GM18498 (cell line): ENCODE data around the gene ZNF174.

Source experiments
- ATAC-seq: cut with Tn5 transposase; IDR thresholded peaks from one replicate; pipeline ENCODE4 v1.9.1; 2021; ENCODE audit warnings: mild to moderate bottlenecking, moderate library complexity; ENCODE audit not compliant: unreplicated experiment

Gene ZNF174

GRCh38 chr16:3400779-3401688, at the start of gene ZNF174, which contains the start of gene ZSCAN32:
ZNF174 (plus strand) TSS chr16:3401215; CDS start chr16:3402005, 790 bp downstream.
ZSCAN32 (minus strand) TSS chr16:3401004; CDS start chr16:3397557, 3,447 bp downstream.
- ATAC-seq, result peak; percentile 97

GRCh38 chr16:3355589-3355988, 45.4 kb upstream of the ZNF174 start, which contains the start of gene OR2C1:
OR2C1 (plus strand) TSS chr16:3355889; CDS start chr16:3355941, 52 bp downstream.
- ATAC-seq, result no peak

DNA sequence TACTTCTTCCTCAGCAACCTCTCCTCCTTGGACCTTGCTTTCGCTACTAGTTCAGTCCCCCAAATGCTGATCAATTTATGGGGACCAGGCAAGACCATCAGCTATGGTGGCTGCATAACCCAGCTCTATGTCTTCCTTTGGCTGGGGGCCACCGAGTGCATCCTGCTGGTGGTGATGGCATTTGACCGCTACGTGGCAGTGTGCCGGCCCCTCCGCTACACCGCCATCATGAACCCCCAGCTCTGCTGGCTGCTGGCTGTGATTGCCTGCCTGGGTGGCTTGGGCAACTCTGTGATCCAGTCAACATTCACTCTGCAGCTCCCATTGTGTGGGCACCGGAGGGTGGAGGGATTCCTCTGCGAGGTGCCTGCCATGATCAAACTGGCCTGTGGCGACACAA, 44.9 kb upstream of the ZNF174 start:
- ATAC-seq, result no peak

DNA sequence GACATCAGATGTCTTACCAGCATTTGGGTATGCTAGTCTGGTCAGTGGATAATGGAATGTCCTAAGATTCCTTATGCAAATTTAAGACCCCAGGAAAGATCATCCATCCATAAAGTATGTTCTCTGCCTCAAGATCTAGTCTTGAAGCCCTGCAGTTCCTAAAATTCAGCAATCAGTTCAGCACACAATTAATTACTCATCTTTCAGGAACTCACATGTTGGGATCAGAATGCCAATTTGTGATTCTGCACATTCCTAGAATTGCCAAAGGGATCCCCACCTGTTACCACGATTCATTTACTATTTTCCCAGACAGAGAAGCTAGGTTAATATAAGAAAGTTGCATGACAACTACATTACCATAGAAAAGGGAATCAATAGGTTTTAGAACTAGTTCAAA, 42.1 kb upstream of the ZNF174 start:
- ATAC-seq, result no peak

DNA sequence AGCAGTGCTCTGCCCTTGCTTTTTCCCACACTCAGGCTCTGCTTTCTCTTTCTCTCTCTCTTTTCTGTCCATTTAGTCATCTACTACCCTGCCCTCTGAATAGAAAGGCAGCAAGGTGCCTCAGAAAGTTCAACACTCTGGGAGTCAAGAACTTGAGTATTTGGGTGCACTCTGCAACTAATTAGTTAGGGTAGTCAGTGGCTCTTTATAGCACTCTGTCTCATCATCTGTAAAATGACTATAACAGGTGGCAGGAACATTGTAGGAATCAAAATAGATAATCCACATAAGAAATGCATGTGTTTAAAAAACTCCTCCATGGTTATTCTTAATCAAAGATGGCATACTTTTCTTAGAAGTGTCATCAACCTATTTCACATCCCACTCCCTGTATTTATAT, 38.1 kb upstream of the ZNF174 start:
- no peak for ATAC-seq

GRCh38 chr16:3363793-3364192, 37.2 kb upstream of the ZNF174 start:
- ATAC-seq, result no peak

- ATAC-seq, result peak; percentile 80
These were observed 36.1 kb upstream of the ZNF174 start for GRCh38 chr16:3364774-3365427.

- ATAC-seq, result no peak
These were observed 31.9 kb upstream of the ZNF174 start for GRCh38 chr16:3369073-3369472.

DNA sequence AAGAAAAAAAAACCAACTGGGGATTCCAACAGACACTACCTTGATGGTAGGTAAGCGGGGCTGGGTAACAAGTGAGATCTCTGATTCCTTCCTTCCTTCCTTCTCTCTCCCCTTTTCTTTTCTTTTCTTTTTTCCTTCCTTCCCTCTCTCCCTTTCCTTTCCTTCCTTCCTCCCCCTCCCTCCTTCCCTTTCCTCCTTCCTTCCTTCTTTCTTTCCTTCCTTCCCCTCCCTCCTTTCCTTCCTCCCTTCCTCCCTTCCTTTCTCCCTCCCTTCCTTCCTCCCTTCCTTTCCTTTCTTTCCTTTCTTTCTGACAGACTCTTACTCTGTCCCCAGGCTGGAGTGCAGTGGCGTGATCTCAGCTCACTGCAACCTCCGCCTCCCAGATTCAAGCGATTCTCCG, 25.3 kb upstream of the ZNF174 start:
- ATAC-seq, result no peak

DNA sequence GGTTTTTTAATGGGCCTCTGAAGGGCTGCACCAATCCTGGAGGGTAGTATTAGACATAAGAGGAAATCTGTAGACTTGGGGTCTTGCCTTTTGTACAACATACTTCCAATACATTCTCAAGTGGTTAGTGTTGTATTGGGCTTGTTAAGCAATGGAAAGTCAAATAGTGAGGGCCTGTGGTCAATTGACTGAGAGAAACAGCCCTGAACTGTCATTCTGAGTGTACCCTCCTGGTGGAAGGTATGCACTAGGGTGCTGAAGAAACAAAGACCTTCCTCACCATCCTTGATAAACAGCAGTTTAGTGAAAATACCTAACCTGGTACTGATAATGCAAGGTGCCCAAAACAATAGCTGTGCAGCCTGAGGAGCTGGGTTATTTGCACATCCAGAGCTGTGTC, 23.1 kb upstream of the ZNF174 start:
- ATAC-seq, result no peak

GRCh38 chr16:3383045-3383448, 18.0 kb upstream of the ZNF174 start:
- no peak for ATAC-seq

GRCh38 chr16:3388325-3388724, 12.7 kb upstream of the ZNF174 start:
- no peak for ATAC-seq

DNA sequence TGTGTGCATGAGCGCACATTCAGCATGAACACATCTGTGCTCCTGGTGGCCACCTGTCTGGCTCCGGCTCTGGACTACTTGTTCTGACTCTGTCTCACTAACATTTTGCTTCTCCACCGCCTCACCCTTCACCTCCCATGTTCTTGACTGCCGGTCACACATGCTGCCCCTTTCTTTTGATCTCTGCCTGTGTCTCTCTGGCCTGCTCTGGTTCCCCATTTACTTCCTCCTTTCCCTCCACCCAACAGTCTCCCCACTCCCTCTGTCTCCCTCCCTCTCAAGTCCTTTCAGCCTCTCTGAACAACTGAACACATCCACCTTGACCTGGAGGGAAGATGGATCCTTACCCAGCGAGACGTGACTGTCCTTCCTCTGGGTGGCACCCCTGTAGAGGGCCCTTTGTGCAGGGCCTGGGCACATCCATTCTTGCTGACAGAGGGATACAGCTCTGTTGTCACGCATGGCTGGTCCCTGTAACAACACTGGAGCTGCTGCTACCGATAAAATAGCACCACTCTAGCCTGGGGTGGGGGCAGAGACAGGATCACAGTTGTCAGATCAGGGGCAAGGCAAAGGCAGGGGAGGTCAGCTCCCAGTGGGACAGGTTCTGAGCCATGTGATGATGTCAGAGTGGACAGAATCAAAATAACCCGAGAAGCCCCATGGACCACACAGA, 11.2 kb upstream of the ZNF174 start:
- ATAC-seq, result no peak

DNA sequence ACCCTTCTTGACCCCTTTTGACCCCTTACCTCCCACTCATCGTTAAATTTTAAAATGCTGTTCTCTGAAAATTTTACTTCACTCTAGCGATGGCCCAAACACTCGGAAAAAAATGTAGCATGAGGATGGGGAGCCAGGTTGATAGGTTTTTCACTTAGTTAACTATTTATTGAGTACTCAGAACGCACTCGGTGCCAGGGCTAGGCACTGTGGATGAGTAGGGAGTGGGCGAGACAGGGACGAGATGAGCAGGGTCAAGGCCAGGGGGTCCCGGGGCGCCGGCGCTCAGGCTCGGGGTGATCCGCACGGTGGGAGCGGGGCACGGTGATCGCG, 603 bp upstream of the ZNF174 start:
- no peak for ATAC-seq

- no peak for ATAC-seq
These were observed 843 bp downstream of the ZNF174 start for GRCh38 chr16:3401719-3402397.

DNA sequence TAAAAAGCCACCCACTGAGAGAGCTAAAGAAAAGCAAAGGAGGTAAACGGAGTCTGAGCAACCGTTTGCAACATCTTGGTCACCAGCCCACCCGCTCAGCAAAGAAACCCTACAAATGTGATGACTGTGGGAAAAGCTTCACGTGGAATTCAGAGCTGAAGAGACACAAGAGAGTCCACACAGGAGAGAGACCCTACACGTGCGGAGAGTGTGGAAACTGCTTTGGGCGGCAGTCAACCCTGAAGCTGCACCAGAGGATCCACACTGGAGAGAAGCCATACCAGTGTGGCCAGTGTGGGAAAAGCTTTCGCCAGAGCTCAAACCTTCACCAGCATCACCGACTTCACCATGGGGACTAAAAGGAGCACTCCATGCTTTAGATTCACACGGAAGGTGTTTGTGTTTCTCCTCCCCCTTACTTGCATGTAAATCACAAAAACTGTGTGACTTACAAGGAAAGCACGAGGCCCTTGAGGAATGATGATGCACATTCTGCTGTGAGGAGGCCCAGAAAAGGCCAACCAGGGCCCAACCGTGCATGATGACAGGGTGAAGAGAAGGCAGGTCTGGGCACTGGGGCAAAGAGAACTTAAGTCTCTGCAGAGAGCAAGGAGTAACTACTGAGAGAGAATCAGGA, 7.7 kb downstream of the ZNF174 start:
- ATAC-seq, result no peak

- ATAC-seq, result no peak
These were observed 12.8 kb downstream of the ZNF174 start for GRCh38 chr16:3413730-3414379.

DNA sequence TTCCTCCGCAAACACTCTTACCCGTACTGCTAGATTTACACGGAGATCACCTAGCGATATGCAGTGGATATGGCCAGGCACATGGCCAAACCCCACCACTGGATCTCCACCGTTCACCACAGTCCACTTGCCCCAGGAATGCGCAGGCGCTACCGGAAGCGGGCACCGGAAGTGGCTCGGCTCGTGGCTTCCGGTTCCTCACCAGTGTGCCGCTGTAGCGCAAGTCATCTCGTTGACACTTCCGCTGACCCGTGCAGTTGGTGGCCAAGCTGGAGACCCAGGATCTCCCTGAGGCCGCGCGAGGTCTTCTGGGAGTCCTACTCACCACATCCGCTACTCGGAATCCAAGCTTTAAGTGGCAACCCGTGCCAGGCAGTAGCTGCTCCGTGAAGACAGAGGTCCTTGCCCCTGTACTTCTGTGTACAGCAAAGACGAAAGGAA, 30.8 kb downstream of the ZNF174 start:
- ATAC-seq, result no peak

- no peak for ATAC-seq
These were observed 33.4 kb downstream of the ZNF174 start for GRCh38 chr16:3434373-3434772.

DNA sequence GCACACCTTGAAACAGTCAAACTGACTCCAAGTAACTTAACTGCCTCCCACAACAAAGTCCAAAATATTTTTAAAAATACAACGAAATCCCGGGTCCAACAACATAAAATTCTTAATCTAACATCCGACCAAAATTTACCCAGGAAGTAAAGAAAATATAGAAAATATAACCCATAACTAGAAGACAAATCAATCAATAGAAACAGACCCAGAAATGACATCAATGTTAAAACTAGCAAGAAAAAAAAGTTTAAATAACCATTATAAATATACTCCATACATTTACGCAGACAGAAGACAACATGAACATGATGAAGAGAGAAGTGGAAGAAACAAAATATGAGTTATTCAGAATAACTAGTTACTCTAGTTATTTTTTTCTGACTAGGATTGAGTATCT, 38.6 kb downstream of the ZNF174 start:
- no peak for ATAC-seq
